HepG2 (cell line): ENCODE results near the gene RNASE7. TPM values are rescaled to one million over a fixed set of nuclear protein-coding genes. Genes with fewer than 3 reads are reported as not detected.

ENCODE experiments used
- DR1 ChIP-seq: sonication (generic); formaldehyde crosslinking; IDR thresholded peaks from 2 replicates; pipeline ENCODE4 v1.8.0; 2021; ENCODE audit warnings: mild to moderate bottlenecking, missing genetic modification reagents, inconsistent platforms
- FOXA1 ChIP-seq, 2 experiments: fragments of 450-650 bp in 1 of 2; sonication (generic) in 1 of 2; formaldehyde crosslinking in 1 of 2; IDR thresholded peaks; 2 replicates each; pipeline versions ENCODE4 v1.4.0 to v1.6.1; 2016 to 2020; ENCODE audit warnings: missing genetic modification reagents in 1 of 2
- PITX1 ChIP-seq: sonication (generic); formaldehyde crosslinking; IDR thresholded peaks from 2 replicates; pipeline ENCODE4 v1.5.1; 2020; ENCODE audit warnings: mild to moderate bottlenecking, missing genetic modification reagents
- SKI ChIP-seq: fragments of 450-650 bp; IDR thresholded peaks from one replicate; pipeline ENCODE4 v1.6.1; 2018; ENCODE audit warnings: mild to moderate bottlenecking; ENCODE audit not compliant: partially characterized antibody
- SMARCC2 ChIP-seq: fragments of 450-650 bp; IDR thresholded peaks from 2 replicates; pipeline ENCODE4 v1.6.1; 2017; ENCODE audit warnings: antibody characterized with exemption, mild to moderate bottlenecking
- ZNF17 ChIP-seq: sonication (generic); formaldehyde crosslinking; IDR thresholded peaks from 2 replicates; pipeline ENCODE4 v1.5.0; 2020; ENCODE audit warnings: mild to moderate bottlenecking, missing genetic modification reagents
- ZNF780A ChIP-seq: sonication (generic); formaldehyde crosslinking; IDR thresholded peaks from 2 replicates; pipeline ENCODE4 v1.8.0; 2022; ENCODE audit warnings: mild to moderate bottlenecking, missing genetic modification reagents, moderate library complexity
- ZNF850 ChIP-seq: sonication (generic); formaldehyde crosslinking; conservative IDR thresholded peaks from 2 replicates; pipeline ENCODE4 v1.9.0; 2021; ENCODE audit warnings: mild to moderate bottlenecking, missing genetic modification reagents
- polyA plus RNA-seq, 8 experiments: library from polyadenylated mRNA; depleted of rRNA in 3 of 8; stranded (reverse) in 7 of 8; unstranded in 1 of 8; fragments of >200 nt; fragmentation: Illumina TruSeq in 4 of 8; extraction: Trizol in 4 of 8; gene quantifications; 2 replicates each; pipeline versions ENCODE4 v1.2.1 to v1.2.3, GENCODE V29; 2011 to 2016; ENCODE audit warnings: low read depth in 4 of 8, missing spikeins in 1 of 8, mixed read lengths in 1 of 8; ENCODE audit not compliant: insufficient read depth in 1 of 8
- total RNA-seq, 5 experiments: library from RNA; depleted of rRNA; stranded (reverse); fragments of >200 nt; fragmentation: Illumina TruSeq; extraction: Trizol; gene quantifications; 2 replicates each; pipeline ENCODE4 v1.2.3, GENCODE V29; 2016; ENCODE audit warnings: low read depth in 1 of 5
- TF ChIP-seq, protein P1 (sequence below), 2 experiments: sonication (generic) in 1 of 2; formaldehyde crosslinking in 1 of 2; IDR thresholded peaks; 2 replicates each; pipeline versions ENCODE4 v1.4.0 to v1.6.1; 2016 to 2020; ENCODE audit warnings: borderline replicate concordance in 1 of 2, low read depth in 1 of 2, mild to moderate bottlenecking in 1 of 2, missing genetic modification reagents in 1 of 2
- TF ChIP-seq, protein P2 (sequence below): sonication (generic); formaldehyde crosslinking; IDR thresholded peaks from 2 replicates; pipeline ENCODE4 v1.4.0; 2020; ENCODE audit warnings: missing genetic modification reagents; ENCODE audit errors: not compliant biosample characterization
- TF ChIP-seq, protein P3 (sequence below), 2 experiments: sonication (generic) in 1 of 2; formaldehyde crosslinking in 1 of 2; IDR thresholded peaks; 2 replicates each; pipeline versions ENCODE4 v1.5.1 to v1.6.1; 2011 to 2020; ENCODE audit warnings: borderline replicate concordance in 1 of 2, low read depth in 1 of 2, low read length in 1 of 2, mild to moderate bottlenecking in 1 of 2, missing genetic modification reagents in 1 of 2, moderate library complexity in 1 of 2
- TF ChIP-seq, protein P4 (sequence below): sonication (generic); formaldehyde crosslinking; IDR thresholded peaks from 2 replicates; pipeline ENCODE4 v1.4.0; 2020; ENCODE audit warnings: mild to moderate bottlenecking, missing genetic modification reagents

Gene RNASE7
- total and polyA plus RNA-seq, 2 of the 13 experiments (the other 11 are each of a cell fraction or from before 2014, with no cell fraction given): 0.04 TPM; not detected in 1

DNA sequence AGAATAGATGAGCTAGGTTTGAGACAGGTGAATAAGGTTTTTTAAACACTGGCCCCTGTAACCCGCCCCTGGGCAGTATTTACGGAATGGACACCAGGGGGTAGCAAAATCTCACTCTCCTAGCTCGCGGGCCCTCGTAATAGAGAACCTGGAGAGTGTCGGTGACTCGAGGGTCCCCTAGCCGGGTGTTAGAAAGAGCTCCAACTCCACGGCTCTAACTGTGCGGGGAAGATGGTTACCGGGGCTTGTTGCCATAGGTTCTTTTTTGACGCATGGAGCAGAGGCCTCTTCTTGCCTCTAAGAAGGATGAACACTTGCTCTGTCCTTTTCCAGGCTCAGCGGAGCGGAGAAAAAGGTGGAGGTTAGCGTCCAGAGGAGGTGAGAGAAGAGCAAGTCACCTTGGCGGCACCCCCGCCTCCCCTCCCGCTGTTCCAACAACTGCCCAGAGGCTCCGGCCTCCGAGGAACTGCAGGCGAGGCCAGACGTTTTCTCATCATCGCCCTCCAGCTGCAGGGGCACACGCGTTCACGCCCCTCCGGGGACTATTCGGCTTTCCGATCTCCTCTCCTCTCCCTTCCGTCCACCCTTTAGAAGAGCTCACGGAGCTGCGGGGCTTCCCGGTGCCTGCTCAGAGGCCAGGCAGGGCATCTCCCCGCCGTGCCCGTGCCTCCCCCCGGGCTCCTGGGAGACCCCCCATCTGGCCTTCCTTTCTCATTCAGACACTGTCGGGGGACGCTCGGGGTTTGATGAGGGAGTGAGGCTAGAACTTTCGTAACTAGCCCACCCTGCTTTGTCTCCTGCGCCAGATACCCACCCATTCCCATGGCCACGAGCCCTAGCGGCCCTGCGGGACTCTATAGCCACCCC is 26.6 kb downstream of the RNASE7 start (continued):
- TF ChIP-seq, protein P1, sequence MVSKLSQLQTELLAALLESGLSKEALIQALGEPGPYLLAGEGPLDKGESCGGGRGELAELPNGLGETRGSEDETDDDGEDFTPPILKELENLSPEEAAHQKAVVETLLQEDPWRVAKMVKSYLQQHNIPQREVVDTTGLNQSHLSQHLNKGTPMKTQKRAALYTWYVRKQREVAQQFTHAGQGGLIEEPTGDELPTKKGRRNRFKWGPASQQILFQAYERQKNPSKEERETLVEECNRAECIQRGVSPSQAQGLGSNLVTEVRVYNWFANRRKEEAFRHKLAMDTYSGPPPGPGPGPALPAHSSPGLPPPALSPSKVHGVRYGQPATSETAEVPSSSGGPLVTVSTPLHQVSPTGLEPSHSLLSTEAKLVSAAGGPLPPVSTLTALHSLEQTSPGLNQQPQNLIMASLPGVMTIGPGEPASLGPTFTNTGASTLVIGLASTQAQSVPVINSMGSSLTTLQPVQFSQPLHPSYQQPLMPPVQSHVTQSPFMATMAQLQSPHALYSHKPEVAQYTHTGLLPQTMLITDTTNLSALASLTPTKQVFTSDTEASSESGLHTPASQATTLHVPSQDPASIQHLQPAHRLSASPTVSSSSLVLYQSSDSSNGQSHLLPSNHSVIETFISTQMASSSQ (IDR thresholded peaks at IDR 0.05; ENCODE audit: low read depth): no peak
- TF ChIP-seq, protein P1 (CRISPR knock-in tag; IDR thresholded peaks at IDR 0.05; ENCODE audit: borderline replicate concordance): no peak
- TF ChIP-seq ZNF850 (CRISPR knock-in tag): peak; percentile 53; the same call in 1 of the 2 replicates
- TF ChIP-seq SMARCC2: no peak
- no peak for TF ChIP-seq ZNF780A (CRISPR knock-in tag)
- TF ChIP-seq, protein P2, sequence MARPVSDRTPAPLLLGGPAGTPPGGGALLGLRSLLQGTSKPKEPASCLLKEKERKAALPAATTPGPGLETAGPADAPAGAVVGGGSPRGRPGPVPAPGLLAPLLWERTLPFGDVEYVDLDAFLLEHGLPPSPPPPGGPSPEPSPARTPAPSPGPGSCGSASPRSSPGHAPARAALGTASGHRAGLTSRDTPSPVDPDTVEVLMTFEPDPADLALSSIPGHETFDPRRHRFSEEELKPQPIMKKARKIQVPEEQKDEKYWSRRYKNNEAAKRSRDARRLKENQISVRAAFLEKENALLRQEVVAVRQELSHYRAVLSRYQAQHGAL: peak; percentile 7
- TF ChIP-seq PITX1 (CRISPR knock-in tag): no peak; the same call in 1 of the 2 replicates
- peak; percentile 14 for TF ChIP-seq SKI
- TF ChIP-seq ZNF17 (CRISPR knock-in tag): no peak
- TF ChIP-seq, protein P3, sequence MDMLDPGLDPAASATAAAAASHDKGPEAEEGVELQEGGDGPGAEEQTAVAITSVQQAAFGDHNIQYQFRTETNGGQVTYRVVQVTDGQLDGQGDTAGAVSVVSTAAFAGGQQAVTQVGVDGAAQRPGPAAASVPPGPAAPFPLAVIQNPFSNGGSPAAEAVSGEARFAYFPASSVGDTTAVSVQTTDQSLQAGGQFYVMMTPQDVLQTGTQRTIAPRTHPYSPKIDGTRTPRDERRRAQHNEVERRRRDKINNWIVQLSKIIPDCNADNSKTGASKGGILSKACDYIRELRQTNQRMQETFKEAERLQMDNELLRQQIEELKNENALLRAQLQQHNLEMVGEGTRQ (IDR thresholded peaks at IDR 0.05; ENCODE audit: low read depth, low read length): no peak
- TF ChIP-seq, protein P3 (CRISPR knock-in tag; IDR thresholded peaks at IDR 0.05; ENCODE audit: borderline replicate concordance): no peak
- TF ChIP-seq FOXA1 (IDR thresholded peaks at IDR 0.05): no peak
- TF ChIP-seq FOXA1 (CRISPR knock-in tag; IDR thresholded peaks at IDR 0.05): no peak
- no peak for TF ChIP-seq DR1 (CRISPR knock-in tag)
- TF ChIP-seq, protein P4, sequence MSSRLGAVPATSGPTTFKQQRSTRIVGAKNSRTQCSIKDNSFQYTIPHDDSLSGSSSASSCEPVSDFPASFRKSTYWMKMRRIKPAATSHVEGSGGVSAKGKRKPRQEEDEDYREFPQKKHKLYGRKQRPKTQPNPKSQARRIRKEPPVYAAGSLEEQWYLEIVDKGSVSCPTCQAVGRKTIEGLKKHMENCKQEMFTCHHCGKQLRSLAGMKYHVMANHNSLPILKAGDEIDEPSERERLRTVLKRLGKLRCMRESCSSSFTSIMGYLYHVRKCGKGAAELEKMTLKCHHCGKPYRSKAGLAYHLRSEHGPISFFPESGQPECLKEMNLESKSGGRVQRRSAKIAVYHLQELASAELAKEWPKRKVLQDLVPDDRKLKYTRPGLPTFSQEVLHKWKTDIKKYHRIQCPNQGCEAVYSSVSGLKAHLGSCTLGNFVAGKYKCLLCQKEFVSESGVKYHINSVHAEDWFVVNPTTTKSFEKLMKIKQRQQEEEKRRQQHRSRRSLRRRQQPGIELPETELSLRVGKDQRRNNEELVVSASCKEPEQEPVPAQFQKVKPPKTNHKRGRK (CRISPR knock-in tag): peak; percentile 36; the same call in 1 of the 2 replicates
